Fibroblast of lung (primary cell): Measurements from ENCODE around the gene NFIC. TPM values are rescaled to one million over a fixed set of nuclear protein-coding genes. Genes with fewer than 3 reads are reported as not detected.
"Not testable (repeated sequence)": the region's sequence is repeated elsewhere in the genome, so short reads cannot be mapped to it uniquely, and the experiment has no call there.

Source experiments
- DNase-seq, 2 donors: peaks; one replicate each; pipeline versions ENCODE4 v3.0.0 to v3.0.0-alpha.2; 2010; ENCODE audit warnings: low read depth in 2 of 2
- H2AFZ ChIP-seq: 2 replicates; pipeline ENCODE4 v1.5.1; 2012; ENCODE audit warnings: low read length, control low read depth, inconsistent platforms
- H3K27ac ChIP-seq: 2 replicates; pipeline ENCODE4 v1.5.1; 2011; ENCODE audit warnings: low read length, control low read depth; ENCODE audit not compliant: insufficient read depth
- H3K27me3 ChIP-seq: 2 replicates; pipeline ENCODE4 v1.5.1; 2011; ENCODE audit warnings: mild to moderate bottlenecking, low read length; ENCODE audit not compliant: control insufficient read depth, insufficient read depth
- H3K36me3 ChIP-seq: 2 replicates; pipeline ENCODE4 v1.5.1; 2011; ENCODE audit warnings: low read length; ENCODE audit not compliant: control insufficient read depth, insufficient read depth
- H3K4me1 ChIP-seq: 2 replicates; pipeline ENCODE4 v1.5.1; 2011; ENCODE audit warnings: low read length; ENCODE audit not compliant: control insufficient read depth, insufficient read depth; ENCODE audit errors: extremely low read depth
- H3K4me2 ChIP-seq: 2 replicates; pipeline ENCODE4 v1.5.1; 2011; ENCODE audit warnings: low read length, control low read depth; ENCODE audit not compliant: insufficient read depth; ENCODE audit errors: extremely low read depth
- H3K4me3 ChIP-seq, 4 experiments: fragments of 200-600 bp in 1 of 4; sonication (generic) in 1 of 4; replicated peaks in 1 of 4; 2 replicates each; pipeline ENCODE4 v1.5.1; 2011 to 2016; ENCODE audit warnings: low read length in 4 of 4, low read depth in 3 of 4, mild to moderate bottlenecking in 3 of 4, control low read depth in 2 of 4, inconsistent platforms in 1 of 4, mixed read lengths in 1 of 4; ENCODE audit not compliant: insufficient read depth in 1 of 4; ENCODE audit errors: control extremely low read depth in 1 of 4
- H3K79me2 ChIP-seq: 2 replicates; pipeline ENCODE4 v1.5.1; 2012; ENCODE audit warnings: mild to moderate bottlenecking, low read length, inconsistent platforms; ENCODE audit not compliant: control insufficient read depth, insufficient read depth
- H3K9ac ChIP-seq: 2 replicates; pipeline ENCODE4 v1.5.1; 2011; ENCODE audit warnings: mild to moderate bottlenecking, low read length, control low read depth; ENCODE audit not compliant: insufficient read depth
- H3K9me3 ChIP-seq: 2 replicates; pipeline ENCODE4 v1.5.1; 2012; ENCODE audit warnings: low read depth, low read length; ENCODE audit not compliant: control insufficient read depth, insufficient read depth
- H4K20me1 ChIP-seq: 2 replicates; pipeline ENCODE4 v1.5.1; 2011; ENCODE audit warnings: low read length; ENCODE audit not compliant: control insufficient read depth, insufficient read depth; ENCODE audit errors: extremely low read depth
- CTCF ChIP-seq, 2 donors: IDR thresholded peaks in 1 of 2; conservative IDR thresholded peaks in 1 of 2; 1 replicate in 1 of 2; 2 replicates in 1 of 2; pipeline ENCODE4 v1.5.1; 2011 to 2012; ENCODE audit warnings: low read length in 2 of 2, control low read depth in 1 of 2, inconsistent platforms in 1 of 2, low read depth in 1 of 2, mild to moderate bottlenecking in 1 of 2
- EZH2 ChIP-seq: IDR thresholded peaks from 2 replicates; pipeline ENCODE4 v1.5.1; 2012; ENCODE audit warnings: low read length, control low read depth, mild to moderate bottlenecking; ENCODE audit errors: missing control alignments
- polyA plus RNA-seq, 2 donors: library from polyadenylated mRNA; depleted of rRNA in 1 of 2; stranded (reverse) in 1 of 2; unstranded in 1 of 2; fragments of >200 nt; gene quantifications; 2 replicates each; pipeline ENCODE4 v1.2.1, GENCODE V29; 2011 to 2012; ENCODE audit warnings: missing spikeins in 1 of 2
- total RNA-seq: library from RNA; depleted of rRNA; stranded (reverse); fragments of >200 nt; gene quantifications from 2 replicates; pipeline ENCODE4 v1.2.1, GENCODE V29; 2014

NFIC gene
- total and polyA plus RNA-seq, 2 donors (not counting 1 experiment from before 2014, with no cell fraction given) = 7.9 to 66.4 TPM

- Histone ChIP-seq H3K4me2 (no peak overlapping the region), H3K27me3 (peaks cover 2% of the 10 kb centered on the region), H3K4me1 (peaks cover 2% of the 10 kb centered on the region), H3K9me3 (no peaks in the 10 kb centered on the region), H3K27ac (no peak overlapping the region), H3K4me3 (no peak overlapping the region), H4K20me1 (no peaks in the 10 kb centered on the region), H2AFZ (no peak overlapping the region), H3K36me3 (no peaks in the 10 kb centered on the region), H3K9ac (no peak overlapping the region), H3K79me2 (no peaks in the 10 kb centered on the region)
- no peak for DNase-seq
- TF ChIP-seq EZH2 (no peak), CTCF (conservative IDR thresholded peaks at IDR 0.05 in 1 of 2, IDR thresholded peaks at IDR 0.05 in 1 of 2; ENCODE audit: low read depth in 1 of 2, low read length in 2 of 2) (no peak)
Measured at GRCh38 chr19:3330047-3330446, 36.3 kb upstream of the NFIC start.

GRCh38 chr19:3332232-3332631 lies 34.2 kb upstream of the NFIC start:
- not testable (repeated sequence) for H3K4me2 ChIP-seq, H3K4me3 ChIP-seq, H2AFZ ChIP-seq, H3K27me3 ChIP-seq, H3K27ac ChIP-seq, DNase-seq, H3K79me2 ChIP-seq, H3K36me3 ChIP-seq, H3K9me3 ChIP-seq, H4K20me1 ChIP-seq, H3K9ac ChIP-seq
- peaks cover 21% of the 10 kb centered on the region for H3K4me1 ChIP-seq

- Histone ChIP-seq H3K9ac (no peak overlapping the region), H3K9me3 (no peaks in the 10 kb centered on the region), H3K4me3 (no peak overlapping the region), H3K4me2 (no peak overlapping the region), H4K20me1 (no peaks in the 10 kb centered on the region), H2AFZ (no peak overlapping the region), H3K4me1 (peaks cover 25% of the 10 kb centered on the region), H3K27ac (no peak overlapping the region), H3K79me2 (no peaks in the 10 kb centered on the region), H3K27me3 (peaks cover 2% of the 10 kb centered on the region), H3K36me3 (no peaks in the 10 kb centered on the region)
- DNase-seq = no peak
- no peak for TF ChIP-seq EZH2
- TF ChIP-seq CTCF (conservative IDR thresholded peaks at IDR 0.05 in 1 of 2, IDR thresholded peaks at IDR 0.05 in 1 of 2; ENCODE audit: low read depth in 1 of 2, low read length in 2 of 2) = no peak
Measured at GRCh38 chr19:3333020-3333583, 33.3 kb upstream of the NFIC start.
